Endothelial cell of umbilical vein (primary cell): ENCODE data around the gene DEPDC5. TPM values are rescaled to one million over a fixed set of nuclear protein-coding genes. Genes with fewer than 3 reads are reported as not detected.

Source experiments
- BruUV-seq: library from RNA; stranded (reverse); fragments of 400-500 nt; replicated peaks from 2 replicates; lab custom pipeline; 2021; lab: Mats Ljungman, UMichigan
- CTCF ChIA-PET: fragments of 300-600, 350-600 bp; sonication (Branson Sonifier 250); formaldehyde crosslinking; loops from one replicate; lab custom pipeline; 2021; ENCODE audit warnings: antibody characterized with exemption, inconsistent platforms; lab: Charles Lee
- POLR2A ChIA-PET: fragments of 300-600, 350-600 bp; sonication (Branson Sonifier 250); formaldehyde crosslinking; loops from one replicate; lab custom pipeline; 2021; ENCODE audit warnings: antibody characterized with exemption, inconsistent platforms; lab: Charles Lee
- DNase-seq: peaks from one replicate; pipeline ENCODE4 v3.0.0-alpha.2; 2011; ENCODE audit warnings: low read depth, low spot score
- FAIRE-seq: peaks from 2 replicates; lab custom pipeline; 2011; peaks lifted over from hg19 to GRCh38; lab: Jason Lieb, UNC
- H2AFZ ChIP-seq: 2 replicates; pipeline ENCODE4 v1.6.0; 2012; ENCODE audit warnings: low read depth, low read length, control low read depth, inconsistent platforms
- H3K27ac ChIP-seq: 2 replicates; pipeline ENCODE4 v1.5.1; 2011; ENCODE audit warnings: low read depth, mild to moderate bottlenecking, control low read depth, low read length, moderate library complexity; ENCODE audit not compliant: insufficient read depth
- H3K27me3 ChIP-seq, 2 experiments: 2 replicates each; pipeline versions ENCODE4 v1.6.0 to v1.6.1; 2011; ENCODE audit warnings: low read length in 2 of 2, mixed read lengths in 1 of 2; ENCODE audit not compliant: control insufficient read depth in 2 of 2, insufficient read depth in 2 of 2
- H3K36me3 ChIP-seq, 2 experiments: 2 replicates in 1 of 2; 3 replicates in 1 of 2; pipeline ENCODE4 v1.5.1; 2011; ENCODE audit warnings: low read length in 2 of 2, mild to moderate bottlenecking in 1 of 2, moderate library complexity in 1 of 2; ENCODE audit not compliant: control insufficient read depth in 2 of 2, insufficient read depth in 2 of 2; ENCODE audit errors: extremely low read depth in 1 of 2
- H3K4me1 ChIP-seq: 3 replicates; pipeline ENCODE4 v1.5.1; 2011; ENCODE audit warnings: mild to moderate bottlenecking, low read length; ENCODE audit not compliant: control insufficient read depth, insufficient read depth; ENCODE audit errors: extremely low read depth
- H3K4me2 ChIP-seq: 2 replicates; pipeline ENCODE4 v1.6.1; 2011; ENCODE audit warnings: low read length, control low read depth, mixed read lengths; ENCODE audit not compliant: insufficient read depth
- H3K4me3 ChIP-seq, 3 experiments: fragments of 200-600 bp in 1 of 3; sonication (generic), shearing (Covaris generic) in 1 of 3; replicated peaks in 1 of 3; 2 replicates each; pipeline ENCODE4 v1.5.1; 2011 to 2016; ENCODE audit warnings: control low read depth in 3 of 3, low read length in 3 of 3, mild to moderate bottlenecking in 2 of 3, inconsistent platforms in 1 of 3, low read depth in 1 of 3, moderate library complexity in 1 of 3; ENCODE audit not compliant: insufficient read depth in 1 of 3
- H3K79me2 ChIP-seq: 2 replicates; pipeline ENCODE4 v1.6.0; 2012; ENCODE audit warnings: low read length, inconsistent platforms; ENCODE audit not compliant: control insufficient read depth, insufficient read depth
- H3K9ac ChIP-seq: replicated peaks from 2 replicates; pipeline ENCODE3; 2011; ENCODE audit warnings: low read length, control low read depth; ENCODE audit not compliant: insufficient read depth; ENCODE audit errors: extremely low read depth
- H3K9me1 ChIP-seq: replicated peaks from 3 replicates; pipeline ENCODE4 v1.6.0; 2011; ENCODE audit warnings: mild to moderate bottlenecking, low read length; ENCODE audit not compliant: control insufficient read depth, insufficient read depth; ENCODE audit errors: extremely low read depth
- H3K9me3 ChIP-seq: replicated peaks from 2 replicates; pipeline ENCODE4 v1.5.1; 2012; ENCODE audit warnings: low read length, inconsistent platforms; ENCODE audit not compliant: control insufficient read depth, insufficient read depth
- H4K20me1 ChIP-seq: replicated peaks from 2 replicates; pipeline ENCODE3; 2011; ENCODE audit warnings: mild to moderate bottlenecking, low read length; ENCODE audit not compliant: control insufficient read depth, insufficient read depth; ENCODE audit errors: extremely low read depth
- EZH2 ChIP-seq: IDR thresholded peaks from 2 replicates; pipeline ENCODE4 v1.6.1; 2012; ENCODE audit warnings: borderline replicate concordance, low read depth, mild to moderate bottlenecking, moderate library complexity, low read length, inconsistent platforms; ENCODE audit not compliant: severe bottlenecking
- FOS ChIP-seq: IDR thresholded peaks from 2 replicates; pipeline ENCODE4 v1.6.1; 2011; ENCODE audit warnings: mild to moderate bottlenecking, low read length, moderate library complexity, borderline replicate concordance; ENCODE audit not compliant: insufficient read depth
- GATA2 ChIP-seq: IDR thresholded peaks from 2 replicates; pipeline ENCODE4 v1.7.0; 2011; ENCODE audit warnings: low read depth, mild to moderate bottlenecking, moderate library complexity, mixed read lengths, low read length; ENCODE audit not compliant: insufficient read length, insufficient read depth
- JUN ChIP-seq: IDR thresholded peaks from 2 replicates; pipeline ENCODE4 v1.6.1; 2011; ENCODE audit warnings: borderline replicate concordance, low read depth; ENCODE audit not compliant: insufficient read length, insufficient read depth
- MAX ChIP-seq: IDR thresholded peaks from 2 replicates; pipeline ENCODE4 v1.6.1; 2011; ENCODE audit not compliant: insufficient read depth, insufficient read length
- MYC ChIP-seq: IDR thresholded peaks from one replicate; pipeline ENCODE4 v1.6.1; 2011; ENCODE audit warnings: mild to moderate bottlenecking, low read depth, low read length
- POLR2A ChIP-seq: IDR thresholded peaks from 2 replicates; pipeline ENCODE4 v1.6.1; 2012; ENCODE audit warnings: low read depth, mild to moderate bottlenecking, control low read depth, low read length
- POLR2AphosphoS5 ChIP-seq: IDR thresholded peaks from 2 replicates; pipeline ENCODE4 v1.6.1; 2012; ENCODE audit warnings: low read depth, mild to moderate bottlenecking, control low read depth, low read length, moderate library complexity; ENCODE audit not compliant: insufficient read depth
- dilution Hi-C: fragments of 300-500 bp; cut with MboI; formaldehyde crosslinking; loops from one replicate; pipeline ENCODE4 v1.15.0; 2019; ENCODE audit warnings: low sequenced_read_pairs; ENCODE audit not compliant: extremely low pct_ligation_motif_present
- intact Hi-C: fragments of 100-400 bp; cut with micrococcal nuclease; formaldehyde crosslinking; loops from one replicate; pipeline ENCODE4 v1.10.0; 2022
- polyA plus RNA-seq, 4 experiments: library from polyadenylated mRNA; depleted of rRNA in 3 of 4; stranded (reverse) in 3 of 4; unstranded in 1 of 4; fragments of >200 nt; gene quantifications; 2 replicates each; pipeline versions ENCODE4 v1.2.1 to v1.2.3, GENCODE V29; 2011 to 2012; ENCODE audit warnings: missing spikeins in 1 of 4
- total RNA-seq: library from RNA; stranded (reverse); gene quantifications from 2 replicates; pipeline ENCODE4 v1.2.3, GENCODE V29; 2021
- TF ChIP-seq, protein P1 (sequence below), 2 donors: IDR thresholded peaks; 1 replicate in 1 of 2; 2 replicates in 1 of 2; pipeline ENCODE4 v1.5.1; 2011; ENCODE audit warnings: low read length in 2 of 2, mild to moderate bottlenecking in 2 of 2, moderate library complexity in 2 of 2, control low read depth in 1 of 2, inconsistent platforms in 1 of 2, low read depth in 1 of 2; ENCODE audit not compliant: insufficient read depth in 1 of 2; ENCODE audit errors: extremely low read depth in 1 of 2

Gene DEPDC5
- total and polyA plus RNA-seq, 2 donors (not counting 3 experiments of a cell fraction or from before 2014, with no cell fraction given) = 13.1 to 36.6 TPM

- Histone ChIP-seq H4K20me1 (no peaks in the 10 kb centered on the region), H2AFZ (no peak overlapping the region), H3K9ac (no peak overlapping the region), H3K9me3 (no peaks in the 10 kb centered on the region), H3K4me1 (no peaks in the 10 kb centered on the region), H3K4me2 (no peak overlapping the region), H3K27ac (no peak overlapping the region), H3K9me1 (no peaks in the 10 kb centered on the region), H3K27me3 (no peaks in the 10 kb centered on the region), H3K36me3 (peaks cover 0 to 20% of the 10 kb centered on the region in 2 experiments), H3K79me2 (no peaks in the 10 kb centered on the region), H3K4me3 (no peak overlapping the region)
- ChIA-PET CTCF (no interaction called here), POLR2A (interaction anchor here (0.7 kb wide), 1 partner anchor 99 kb away, joined by 4 read pairs; no protein-coding TSS in a partner anchor)
- dilution Hi-C loops (no loop called here), intact Hi-C loops (no loop called here)
- BruUV-seq = no TSS peak
- TF ChIP-seq MYC (no peak), EZH2 (no peak), GATA2 (no peak), MAX (no peak), POLR2AphosphoS5 (no peak), FOS (no peak), JUN (no peak), POLR2A (no peak)
- TF ChIP-seq, protein P1, sequence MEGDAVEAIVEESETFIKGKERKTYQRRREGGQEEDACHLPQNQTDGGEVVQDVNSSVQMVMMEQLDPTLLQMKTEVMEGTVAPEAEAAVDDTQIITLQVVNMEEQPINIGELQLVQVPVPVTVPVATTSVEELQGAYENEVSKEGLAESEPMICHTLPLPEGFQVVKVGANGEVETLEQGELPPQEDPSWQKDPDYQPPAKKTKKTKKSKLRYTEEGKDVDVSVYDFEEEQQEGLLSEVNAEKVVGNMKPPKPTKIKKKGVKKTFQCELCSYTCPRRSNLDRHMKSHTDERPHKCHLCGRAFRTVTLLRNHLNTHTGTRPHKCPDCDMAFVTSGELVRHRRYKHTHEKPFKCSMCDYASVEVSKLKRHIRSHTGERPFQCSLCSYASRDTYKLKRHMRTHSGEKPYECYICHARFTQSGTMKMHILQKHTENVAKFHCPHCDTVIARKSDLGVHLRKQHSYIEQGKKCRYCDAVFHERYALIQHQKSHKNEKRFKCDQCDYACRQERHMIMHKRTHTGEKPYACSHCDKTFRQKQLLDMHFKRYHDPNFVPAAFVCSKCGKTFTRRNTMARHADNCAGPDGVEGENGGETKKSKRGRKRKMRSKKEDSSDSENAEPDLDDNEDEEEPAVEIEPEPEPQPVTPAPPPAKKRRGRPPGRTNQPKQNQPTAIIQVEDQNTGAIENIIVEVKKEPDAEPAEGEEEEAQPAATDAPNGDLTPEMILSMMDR (IDR thresholded peaks at IDR 0.05; ENCODE audit: extremely low read depth in 1 of 2, insufficient read depth in 1 of 2, low read depth in 1 of 2, low read length in 2 of 2) = no peak
- DNase-seq (no peak), FAIRE-seq (no peak)
Observed at GRCh38 chr22:31850135-31850534, 96.3 kb downstream of the DEPDC5 start.
